ENCODE measurements around the gene PAK1.
"Not testable (repeated sequence)": the region's sequence is repeated elsewhere in the genome, so short reads cannot be mapped to it uniquely, and the experiment has no call there.

The PAK1 gene

DNA sequence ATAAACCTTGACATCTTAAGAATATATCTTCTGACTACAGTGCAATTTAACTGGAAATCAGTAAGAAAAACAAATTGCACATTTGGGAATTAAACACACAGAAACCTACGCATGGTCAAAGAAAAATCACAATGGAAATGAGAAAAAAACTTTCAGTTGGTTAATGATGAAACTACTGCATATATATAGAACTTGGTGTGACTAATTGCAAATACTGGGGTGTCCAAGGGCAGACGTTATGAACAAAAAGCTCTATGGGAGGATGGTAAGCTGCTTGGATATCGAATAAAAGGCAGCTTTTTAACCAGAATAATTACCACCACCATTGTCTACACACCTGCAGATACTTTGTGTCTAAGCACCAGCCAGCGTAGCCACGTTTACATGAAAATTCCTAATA lies 173.2 kb downstream of the PAK1 start:
- DNase-seq = no peak

DNA sequence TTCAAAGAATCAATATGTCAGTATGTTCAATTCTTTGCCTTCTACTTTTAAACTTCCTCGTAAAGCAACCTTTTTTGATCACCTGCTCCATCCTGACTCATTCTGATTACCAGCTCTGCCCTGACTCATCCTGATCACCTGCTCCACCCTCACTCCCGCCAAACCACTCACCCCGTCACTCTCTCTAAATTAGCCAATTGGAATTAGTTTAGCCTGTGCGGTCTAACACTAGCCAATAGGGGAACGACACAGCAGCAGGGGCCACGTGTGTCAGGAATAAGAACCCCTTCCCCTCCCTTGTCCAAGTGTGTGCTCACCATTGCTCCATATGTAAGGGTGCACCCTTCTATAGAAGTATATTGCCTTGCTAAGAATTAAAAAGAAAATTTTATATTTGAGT lies 173.9 kb downstream of the PAK1 start:
- not testable (repeated sequence) for DNase-seq

DNA sequence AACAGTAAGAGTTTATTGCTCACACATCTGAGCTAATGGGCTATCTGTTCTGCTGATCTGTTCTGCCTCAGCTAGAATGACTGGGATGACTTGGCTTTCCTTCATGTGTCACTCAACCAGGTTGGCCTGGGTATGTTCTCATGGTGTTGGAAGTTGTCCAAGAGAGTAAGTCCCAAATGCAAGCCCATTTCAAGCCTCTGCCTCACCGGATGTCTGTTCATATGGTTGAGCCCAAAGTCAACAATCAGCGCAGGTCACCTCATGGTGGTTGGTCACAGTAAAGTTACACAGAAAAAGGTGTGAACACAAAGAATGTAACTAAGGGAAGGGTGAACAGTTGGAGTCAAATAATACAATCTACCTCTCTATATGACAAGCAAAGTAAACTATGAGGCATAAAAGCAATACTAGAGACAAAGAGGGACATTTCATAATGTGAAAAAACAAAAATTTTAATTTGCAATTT lies 174.3 kb downstream of the PAK1 start:
- DNase-seq = no peak

DNA sequence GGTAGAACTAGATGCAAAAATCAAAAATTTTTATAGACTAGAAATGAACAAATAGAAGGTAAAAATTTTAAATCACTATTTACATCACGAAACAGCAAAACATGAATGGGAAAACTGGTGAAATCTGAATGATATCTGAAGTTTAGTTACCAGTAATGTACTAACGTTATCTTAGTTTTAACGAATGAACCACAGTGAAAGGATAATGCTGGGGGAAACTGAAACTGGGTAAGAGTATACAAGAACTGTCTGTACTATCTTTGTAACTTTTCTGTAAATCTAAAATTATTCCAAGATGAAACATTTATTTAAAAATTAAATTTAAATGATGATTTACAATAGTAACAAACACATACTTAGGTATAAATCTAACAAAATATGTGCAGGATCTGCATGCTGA lies 179.9 kb downstream of the PAK1 start:
- DNase-seq = no peak

DNA sequence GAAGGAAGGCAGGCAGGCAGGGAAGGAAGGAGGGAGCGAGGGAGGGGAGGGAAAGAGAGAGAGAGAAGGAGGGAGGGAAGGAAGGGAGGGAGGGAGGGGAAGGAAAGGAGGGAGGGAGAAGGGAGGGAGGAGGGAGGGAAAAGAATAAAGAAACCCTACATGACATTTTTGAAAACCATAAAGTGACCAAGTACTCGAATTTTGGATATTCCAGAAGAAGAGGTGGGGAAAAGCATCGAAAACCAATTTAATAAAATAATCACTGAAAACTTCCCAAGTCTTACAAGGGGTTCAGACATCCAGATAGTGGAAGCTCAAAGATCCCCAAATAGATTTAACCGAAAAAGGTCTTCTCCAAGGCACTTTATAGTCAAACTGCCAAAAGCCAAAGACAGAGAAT lies 184.2 kb downstream of the PAK1 start:
- DNase-seq = no peak

DNA sequence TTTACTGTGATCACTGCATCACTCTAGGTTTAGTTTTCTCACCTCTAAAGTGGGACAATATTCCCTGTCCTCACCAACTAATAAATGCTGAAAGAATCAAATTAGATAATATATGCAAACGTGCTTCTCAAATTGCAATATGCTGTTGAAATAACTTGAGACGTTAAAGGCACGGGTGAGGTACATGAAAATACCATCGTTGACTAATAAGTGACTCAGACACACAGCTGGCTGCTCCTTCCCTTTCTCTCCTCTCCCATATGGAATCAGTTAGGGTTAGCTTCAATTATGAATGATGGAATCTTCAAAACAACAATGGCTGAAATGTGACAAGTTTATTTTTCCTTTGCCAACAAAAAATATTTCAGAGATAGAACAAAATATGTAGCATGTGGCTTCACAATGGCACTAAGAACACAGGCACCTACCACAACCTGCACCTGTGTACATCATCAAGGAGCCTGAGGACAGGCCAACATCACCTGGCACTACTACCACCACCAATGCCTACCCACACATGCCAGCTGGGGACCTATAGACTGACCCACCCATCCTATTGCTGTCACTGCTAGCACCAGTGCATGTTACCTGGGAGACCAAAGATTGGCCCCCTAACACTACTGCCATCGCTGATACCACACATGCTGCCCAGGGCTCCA lies 186.2 kb downstream of the PAK1 start:
- no peak for DNase-seq

DNA sequence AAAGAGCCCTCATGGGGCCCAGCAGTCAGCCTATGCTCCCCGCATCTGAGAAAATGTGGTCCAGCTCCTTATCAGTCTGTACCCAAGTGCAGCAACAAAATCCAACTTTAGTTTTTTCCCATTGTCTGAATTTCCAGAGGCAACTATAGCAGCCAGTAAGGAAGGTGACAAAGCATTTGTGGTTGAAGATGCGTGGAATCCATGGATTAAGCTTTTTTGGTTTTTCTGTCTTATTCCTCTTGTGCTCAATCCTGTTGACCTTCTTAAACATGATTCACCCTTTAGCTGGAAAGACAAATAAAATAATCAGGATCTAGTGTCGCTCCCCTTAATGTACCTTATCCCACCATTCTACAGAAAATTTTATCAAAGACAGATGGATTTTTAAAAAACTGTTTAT lies 186.8 kb downstream of the PAK1 start:
- no peak for DNase-seq

DNA sequence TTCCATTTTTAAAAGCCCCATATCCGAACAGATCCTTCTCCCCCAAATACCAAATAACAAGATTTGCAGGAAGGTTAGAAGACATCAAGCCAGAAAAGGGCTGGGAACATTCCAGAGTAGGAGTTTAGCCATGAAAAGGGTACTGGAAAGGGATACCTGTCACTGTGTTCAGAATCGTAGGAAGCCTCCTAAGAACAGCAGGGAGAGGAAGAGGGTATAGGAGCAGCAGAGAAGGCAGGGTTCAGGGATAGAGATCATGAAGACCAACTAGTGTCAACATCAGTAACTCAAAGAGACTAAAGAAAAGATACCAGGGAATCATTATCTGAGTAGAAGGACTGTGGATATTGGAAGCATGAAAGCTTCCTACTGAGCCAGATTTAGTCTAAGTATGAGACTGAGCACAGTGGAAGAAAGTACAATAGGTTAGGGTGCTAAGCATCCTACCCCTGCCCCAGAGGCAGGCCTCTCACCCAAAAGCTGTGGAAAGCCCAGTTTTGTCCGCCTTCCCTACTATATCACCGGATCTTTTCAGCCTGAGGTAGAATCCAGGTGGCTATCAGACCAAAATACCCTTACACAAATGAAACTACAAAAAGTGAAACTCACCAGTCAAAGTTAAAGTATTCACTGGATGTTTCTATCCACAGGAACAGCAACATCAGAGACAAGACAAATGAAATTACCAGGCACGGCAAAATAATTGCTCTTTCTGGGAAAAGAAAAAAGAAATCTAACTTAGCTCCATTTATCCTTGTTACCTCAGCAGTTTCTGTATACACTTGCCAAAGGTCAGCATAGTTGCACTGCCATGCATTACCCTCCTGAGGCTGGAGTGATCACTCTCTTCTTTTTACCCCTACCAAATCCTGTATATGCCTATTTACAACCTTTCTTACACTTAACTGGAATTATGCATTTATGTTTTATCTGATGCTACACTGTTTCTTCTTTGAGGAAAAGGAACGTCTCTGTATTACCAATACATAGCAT lies 189.1 kb downstream of the PAK1 start:
- DNase-seq = no peak

DNA sequence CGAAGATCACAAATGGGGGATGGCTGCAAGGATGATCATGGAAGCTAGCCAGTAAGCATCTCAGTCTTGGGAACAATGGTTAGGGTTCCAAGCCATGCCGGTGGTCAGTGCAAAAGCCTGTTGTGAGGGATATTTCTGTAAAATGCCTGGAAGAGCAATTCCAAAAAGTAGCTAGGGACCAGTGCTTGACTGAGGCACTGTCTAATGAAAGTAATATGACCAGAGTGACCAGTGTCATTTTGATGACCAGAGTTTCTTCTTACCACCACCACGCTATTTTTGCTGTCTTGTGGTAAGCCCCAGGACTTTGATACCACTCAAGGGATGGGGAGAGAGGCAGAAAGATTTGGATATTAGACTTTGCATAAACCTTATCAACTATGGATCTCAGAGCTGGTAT lies 190.8 kb downstream of the PAK1 start:
- DNase-seq = no peak

DNA sequence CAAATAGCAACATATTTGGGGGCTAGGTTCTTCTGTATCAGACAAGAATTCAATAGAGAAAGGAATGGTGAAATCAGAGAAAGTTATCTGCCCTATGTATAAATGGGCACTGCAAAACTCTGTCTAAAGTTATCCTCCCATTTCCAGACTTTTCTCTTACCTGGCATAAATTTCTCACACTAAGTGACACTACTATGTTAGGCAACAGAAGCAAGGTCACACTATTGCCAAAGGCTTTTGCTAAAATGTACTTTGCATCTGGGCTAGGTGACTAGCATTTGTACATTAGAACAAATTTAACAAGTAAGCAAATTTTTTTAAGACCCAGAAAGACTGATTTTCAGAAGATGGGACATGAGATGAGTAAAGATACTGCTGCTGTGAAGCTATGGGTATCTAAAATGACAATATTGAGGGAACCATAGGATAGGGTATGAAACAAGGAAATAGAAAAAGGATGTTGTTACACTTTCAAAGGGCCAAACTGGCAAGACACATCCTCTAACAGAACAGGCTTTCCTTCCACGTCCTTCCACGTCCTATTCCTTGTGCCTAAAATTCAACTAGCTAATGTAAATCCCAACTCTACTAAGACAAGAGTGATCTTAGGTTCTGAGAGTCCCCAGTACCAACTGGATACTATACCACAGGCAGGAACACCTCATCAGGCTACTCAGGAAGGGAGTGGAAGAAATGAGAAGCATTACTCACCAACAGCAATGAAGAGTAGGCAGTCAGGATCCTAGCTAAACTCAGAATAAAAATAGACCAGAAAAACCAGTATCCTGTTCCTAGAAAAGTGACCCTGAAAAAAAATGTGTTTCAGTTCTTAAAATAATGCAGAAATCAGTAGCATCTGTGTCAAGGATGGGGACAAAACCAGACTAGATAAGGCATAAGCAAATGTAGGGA lies 195.0 kb downstream of the PAK1 start:
- DNase-seq = no peak

DNA sequence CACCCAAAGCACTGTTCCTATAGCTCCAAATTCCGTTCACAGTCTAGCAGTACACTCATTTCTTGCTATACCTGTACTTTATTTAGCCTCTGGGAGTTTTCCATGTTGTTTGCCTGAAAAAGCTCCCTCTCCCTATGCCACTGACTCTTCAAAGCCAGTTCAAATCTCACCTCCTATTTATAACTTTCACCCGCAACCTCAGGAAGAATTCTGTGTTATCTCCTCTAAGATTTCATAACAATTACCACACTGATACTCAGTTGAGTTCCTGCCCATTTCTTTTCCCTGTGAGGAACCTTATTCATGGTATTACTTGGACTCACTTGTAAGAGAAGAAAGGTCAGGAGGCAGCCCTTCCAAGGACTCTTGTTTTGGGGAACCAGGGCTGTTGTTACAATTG lies 197.6 kb downstream of the PAK1 start:
- DNase-seq = no peak
